ENCODE data around the gene LCN6. TPM values are rescaled to one million over a fixed set of nuclear protein-coding genes. Genes with fewer than 3 reads are reported as not detected.
"Not testable (repeated sequence)": the region's sequence is repeated elsewhere in the genome, so short reads cannot be mapped to it uniquely, and the experiment has no call there.

The LCN6 gene
- 10 to 100 TPM in 1 of 9 donors, 1 to 10 TPM in 1, under 1 TPM in 2, not detected in 5; 0.43 to 25.4 (median 1.1) TPM for total RNA-seq
- polyA plus RNA-seq = 10 to 100 TPM in 1 of 3 donors, 1 to 10 TPM in 1, not detected in 1; 2.8 to 20.8 TPM
- long read RNA-seq, donor 1 = 0 reads
- long read RNA-seq, donor 2 = 0 reads
- long read RNA-seq, donor 3 = 0 reads
- long read RNA-seq, donor 4 = 0 reads
- long read RNA-seq, donor 5, partial matches to known transcripts = 0 of 1 reads
- long read RNA-seq, donor 5, other reads (novel, unspliced or antisense) = 0 of 1 reads
- long read RNA-seq, donor 6 = 0 reads
- long read RNA-seq, donor 7 = 0 reads
- long read RNA-seq, donor 8 = 0 reads
- long read RNA-seq, donor 9 = 0 reads
- long read RNA-seq, donor 10 = 0 reads

DNA sequence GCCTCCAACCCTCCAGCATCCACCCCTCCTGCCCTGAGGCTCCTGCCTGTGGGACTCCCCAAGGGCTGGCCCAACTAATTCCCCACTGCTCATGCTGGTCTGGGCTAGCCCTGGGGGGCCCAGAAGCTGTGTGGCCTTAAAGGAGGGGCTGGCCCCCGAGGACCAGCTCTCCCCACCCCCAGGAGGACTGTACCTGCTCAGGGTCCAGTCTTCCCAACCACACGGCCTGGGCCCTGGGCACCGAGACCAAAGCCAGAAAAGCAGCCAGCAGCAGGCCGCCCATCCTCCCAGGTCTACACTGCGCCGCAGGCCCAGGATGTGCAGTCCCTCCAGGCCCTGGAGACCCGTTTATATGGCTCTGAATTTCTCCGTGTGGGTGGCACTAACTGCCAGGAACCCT is at the start of gene LCN6:
Gene LCN6 (minus strand): TSS at position 325 of the 400 bp plus-strand sequence. CDS start 42 bp downstream, at position 283.
- intact Hi-C loops (cut with DNase I) = no loop called here
- no peaks in the 10 kb centered on the region for H3K9me3 ChIP-seq (replicated peaks in 1 of 3)
- peaks cover 4% of the 10 kb centered on the region for H3K27me3 ChIP-seq
- H3K4me1 ChIP-seq (replicated peaks in 1 of 2) = peaks cover 5 to 9% of the 10 kb centered on the region in 2 donors
- no peak for TF ChIP-seq CTCF (IDR thresholded peaks at IDR 0.05)
- TF ChIP-seq POLR2A (IDR thresholded peaks at IDR 0.05) = no peak
- WGBS, 4 donors = 70 to 76% (median 70%) methylated on average over 5 to 8 of the region's 8 CpGs
- no peak for DNase-seq
- H3K36me3 ChIP-seq (replicated peaks in 1 of 2) = no peaks in the 10 kb centered on the region
- H3K4me3 ChIP-seq = no peak within 1 kb of the TSS
- no peak within 1 kb of the TSS for H3K27ac ChIP-seq

DNA sequence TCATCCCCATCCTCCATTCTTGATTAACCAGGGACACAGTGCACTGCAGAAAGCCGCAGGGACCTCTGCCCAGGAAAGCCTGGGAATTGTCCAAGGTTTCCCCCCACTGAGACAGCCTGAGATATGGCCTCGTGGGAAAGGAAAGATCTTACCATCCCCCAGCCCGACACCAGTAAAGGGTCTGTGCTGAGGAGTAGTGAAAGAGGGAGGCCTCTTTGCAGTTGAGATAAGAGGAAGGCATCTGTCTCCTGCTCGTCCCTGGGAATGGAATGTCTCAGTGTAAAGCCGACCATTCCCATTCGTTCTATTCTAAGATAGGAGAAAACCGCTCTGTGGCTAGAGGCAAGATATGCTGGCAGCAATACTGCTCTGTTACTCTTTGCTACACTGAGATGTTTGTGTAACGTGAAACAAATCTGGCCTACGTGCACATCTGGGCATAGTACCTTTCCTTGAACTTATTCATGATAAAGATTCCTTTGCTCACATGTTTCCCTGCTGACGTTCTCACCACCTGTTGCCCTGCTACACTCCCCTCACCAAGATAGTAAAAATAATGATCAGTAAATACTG is 48.5 kb upstream of the LCN6 start:
- H3K27ac ChIP-seq; H3K36me3 ChIP-seq (replicated peaks in 1 of 2); H3K9me3 ChIP-seq (replicated peaks in 1 of 3); H3K4me3 ChIP-seq; H3K27me3 ChIP-seq; DNase-seq: not testable (repeated sequence)
- H3K4me1 ChIP-seq (replicated peaks in 1 of 2) = peaks cover 0 to 33% of the 10 kb centered on the region in 2 donors
- 10 to 14% (median 11%) methylated on average over 10 of the region's 10 CpGs for WGBS, 4 donors
- intact Hi-C loops (cut with DNase I) = loop anchor here in 1 of 2 donors (10.0 kb wide), 1 partner anchor 48 kb away; the partner anchor contains the start of genes AJM1 and PHPT1

- TF ChIP-seq POLR2A (IDR thresholded peaks at IDR 0.05) (no peak), CTCF (IDR thresholded peaks at IDR 0.05) (no peak)
- peaks cover 0 to 38% of the 10 kb centered on the region in 2 donors for H3K4me1 ChIP-seq (replicated peaks in 1 of 2)
- intact Hi-C loops (cut with DNase I) = loop anchor here in 1 of 2 donors (10.0 kb wide), 1 partner anchor 48 kb away; the partner anchor contains the start of genes AJM1 and PHPT1
- H3K27me3 ChIP-seq = peaks cover 7% of the 10 kb centered on the region
- no peak within 1 kb of the TSS for H3K4me3 ChIP-seq
- H3K9me3 ChIP-seq (replicated peaks in 1 of 3) = no peaks in the 10 kb centered on the region
- H3K36me3 ChIP-seq (replicated peaks in 1 of 2) = peaks cover 0 to 5% of the 10 kb centered on the region in 2 donors
- no peak for DNase-seq
- WGBS, 4 donors = 49 to 60% (median 54%) methylated on average over 4 to 5 of the region's 5 CpGs
- H3K27ac ChIP-seq = no peak within 1 kb of the TSS
These were observed 48.0 kb upstream of the LCN6 start, which contains the start of gene CCDC183 for GRCh38 chr9:136796238-136796774. Gene CCDC183 (plus strand): TSS chr9:136796338. CDS start chr9:136796398, 60 bp downstream.

DNA sequence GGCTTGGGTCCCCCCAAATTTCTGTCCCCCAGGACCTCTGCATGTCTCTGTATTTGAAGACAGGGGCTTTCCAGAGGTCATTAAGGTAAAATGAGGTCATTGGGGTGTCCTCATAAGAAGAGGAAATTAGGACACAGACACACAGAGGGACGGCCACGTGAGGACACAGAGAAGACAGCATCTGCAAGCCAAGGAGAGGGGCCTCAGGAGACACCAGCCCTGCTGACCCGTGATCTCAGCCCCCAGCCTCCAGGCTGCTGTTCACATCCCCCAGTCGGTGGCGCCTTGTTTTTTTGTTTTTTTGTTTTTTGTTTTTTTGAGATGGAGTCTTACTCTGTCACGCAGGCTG is 46.6 kb upstream of the LCN6 start:
- no peak overlapping the region for H3K27ac ChIP-seq
- H3K36me3 ChIP-seq (replicated peaks in 1 of 2) = peaks cover 0 to 5% of the 10 kb centered on the region in 2 donors
- H3K9me3 ChIP-seq (replicated peaks in 1 of 3) = no peaks in the 10 kb centered on the region
- peaks cover 7% of the 10 kb centered on the region for H3K27me3 ChIP-seq
- H3K4me3 ChIP-seq = no peak overlapping the region
- H3K4me1 ChIP-seq (replicated peaks in 1 of 2) = peaks cover 5 to 33% of the 10 kb centered on the region in 2 donors
- TF ChIP-seq CTCF (IDR thresholded peaks at IDR 0.05) (no peak), POLR2A (IDR thresholded peaks at IDR 0.05) (no peak)
- 62 to 81% (median 72%) methylated on average over 6 of the region's 6 CpGs for WGBS, 4 donors
- DNase-seq = no peak
- intact Hi-C loops (cut with DNase I) = loop anchor here in 1 of 2 donors (10.0 kb wide), 1 partner anchor 50 kb away; the partner anchor contains the start of genes AJM1 and PHPT1
